Measurements from ENCODE around the gene NAP1L4. TPM values are rescaled to one million over a fixed set of nuclear protein-coding genes. Genes with fewer than 3 reads are reported as not detected.

NAP1L4 gene
- total and polyA plus RNA-seq, 2 experiments from 2014 or later = 68.8 to 121 TPM

DNA sequence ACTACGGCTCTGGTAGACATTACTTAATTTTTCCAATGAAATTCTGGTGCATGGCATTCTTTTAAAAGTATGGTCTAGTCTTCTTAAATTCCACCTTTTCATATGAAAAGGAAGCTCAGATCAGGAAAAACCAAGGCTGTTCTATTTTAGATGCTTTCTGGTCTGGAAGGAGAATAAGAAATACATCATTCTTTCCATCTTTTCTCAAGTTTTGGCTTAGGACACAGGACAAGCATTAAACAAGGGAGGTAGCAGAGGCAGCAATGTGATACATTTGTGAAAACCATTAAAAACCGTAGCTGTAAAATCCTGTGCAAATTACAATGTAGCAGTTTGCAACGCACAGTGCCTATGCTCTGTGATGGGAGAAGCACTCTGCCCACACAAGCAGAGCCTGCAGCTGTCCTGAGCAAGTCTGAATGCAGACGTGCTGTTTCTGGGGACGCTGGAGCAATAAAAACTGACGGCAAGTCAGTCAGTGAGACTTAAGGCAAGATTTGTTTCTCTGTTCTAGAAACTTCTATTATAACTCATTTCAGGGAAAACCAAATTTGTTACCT, 23.7 kb downstream of the NAP1L4 start:
- WGBS, 2 experiments (ENCODE audit: low coverage in 1 of 2, low lambda C conversion rate in 2 of 2, missing lambda C conversion rate in 2 of 2) = 79 to 81% methylated on average over 6 of the region's 6 CpGs
- no peaks in the 10 kb centered on the region for H3K27me3 ChIP-seq (replicated peaks; ENCODE audit: insufficient read depth)
- no peaks in the 10 kb centered on the region for H3F3A ChIP-seq (ENCODE audit: insufficient read depth)
- peaks cover 79% of the 10 kb centered on the region for H3K79me2 ChIP-seq (ENCODE audit: insufficient read depth)
- no peaks in the 10 kb centered on the region for H3K4me1 ChIP-seq (ENCODE audit: insufficient read depth)
- H3K9me3 ChIP-seq (ENCODE audit: low read depth) = no peaks in the 10 kb centered on the region
- H3K9me2 ChIP-seq (ENCODE audit: insufficient read depth) = no peaks in the 10 kb centered on the region
- H3K27ac ChIP-seq = no peak overlapping the region
- H3K36me3 ChIP-seq (ENCODE audit: low read depth) = peaks cover 65% of the 10 kb centered on the region
- no peaks in the 10 kb centered on the region for H4K20me1 ChIP-seq (ENCODE audit: insufficient read depth)
- no peak for TF ChIP-seq EZH2phosphoT487 (IDR thresholded peaks at IDR 0.05; ENCODE audit: insufficient read depth, low read depth)
- no peak for TF ChIP-seq EZH2 (IDR thresholded peaks at IDR 0.05; ENCODE audit: insufficient read depth, poor library complexity, severe bottlenecking)
- DNase-seq = no peak
- H3K4me2 ChIP-seq (ENCODE audit: unreplicated experiment) = no peak overlapping the region
- no peak overlapping the region for H3K4me3 ChIP-seq
- H3K9ac ChIP-seq = no peak overlapping the region
- H2AFZ ChIP-seq = no peak overlapping the region
- in situ Hi-C loops (cut with MboI) = no loop called here

DNA sequence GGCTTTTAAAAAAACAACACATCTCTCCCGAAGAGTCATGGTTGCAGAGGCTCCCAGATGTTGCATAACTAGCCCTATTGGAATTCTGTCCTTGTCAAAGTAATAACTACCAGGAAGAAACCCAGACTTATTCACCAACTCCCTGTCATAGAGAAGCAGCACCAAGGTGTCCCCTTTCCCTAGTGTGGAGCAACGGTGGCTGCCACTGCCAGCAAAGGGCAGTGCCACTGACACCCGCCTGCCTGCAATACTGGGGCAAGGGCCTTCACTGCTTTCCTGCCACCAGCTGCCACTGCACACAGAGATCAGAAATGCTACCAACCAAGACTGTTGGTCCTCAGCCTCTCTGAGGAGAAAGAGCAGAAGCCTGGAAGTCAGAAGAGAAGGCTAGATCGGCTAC, 27.3 kb downstream of the NAP1L4 start:
- H3K27ac ChIP-seq = no peak overlapping the region
- DNase-seq = no peak
- no peaks in the 10 kb centered on the region for H3K9me2 ChIP-seq (ENCODE audit: insufficient read depth)
- H3K4me2 ChIP-seq (ENCODE audit: unreplicated experiment) = no peak overlapping the region
- no peaks in the 10 kb centered on the region for H4K20me1 ChIP-seq (ENCODE audit: insufficient read depth)
- no peak overlapping the region for H3K9ac ChIP-seq
- peaks cover 56% of the 10 kb centered on the region for H3K36me3 ChIP-seq (ENCODE audit: low read depth)
- no peaks in the 10 kb centered on the region for H3F3A ChIP-seq (ENCODE audit: insufficient read depth)
- H3K79me2 ChIP-seq (ENCODE audit: insufficient read depth) = peaks cover 62% of the 10 kb centered on the region
- H3K4me1 ChIP-seq (ENCODE audit: insufficient read depth) = no peaks in the 10 kb centered on the region
- in situ Hi-C loops (cut with MboI) = no loop called here
- 94 to 95% methylated on average over 4 of the region's 4 CpGs for WGBS, 2 experiments (ENCODE audit: low coverage in 1 of 2, low lambda C conversion rate in 2 of 2, missing lambda C conversion rate in 2 of 2)
- TF ChIP-seq EZH2phosphoT487 (IDR thresholded peaks at IDR 0.05; ENCODE audit: insufficient read depth, low read depth) (no peak), EZH2 (IDR thresholded peaks at IDR 0.05; ENCODE audit: insufficient read depth, poor library complexity, severe bottlenecking) (no peak)
- no peak overlapping the region for H3K4me3 ChIP-seq
- no peak overlapping the region for H2AFZ ChIP-seq
- H3K9me3 ChIP-seq (ENCODE audit: low read depth) = no peaks in the 10 kb centered on the region
- H3K27me3 ChIP-seq (replicated peaks; ENCODE audit: insufficient read depth) = no peaks in the 10 kb centered on the region

DNA sequence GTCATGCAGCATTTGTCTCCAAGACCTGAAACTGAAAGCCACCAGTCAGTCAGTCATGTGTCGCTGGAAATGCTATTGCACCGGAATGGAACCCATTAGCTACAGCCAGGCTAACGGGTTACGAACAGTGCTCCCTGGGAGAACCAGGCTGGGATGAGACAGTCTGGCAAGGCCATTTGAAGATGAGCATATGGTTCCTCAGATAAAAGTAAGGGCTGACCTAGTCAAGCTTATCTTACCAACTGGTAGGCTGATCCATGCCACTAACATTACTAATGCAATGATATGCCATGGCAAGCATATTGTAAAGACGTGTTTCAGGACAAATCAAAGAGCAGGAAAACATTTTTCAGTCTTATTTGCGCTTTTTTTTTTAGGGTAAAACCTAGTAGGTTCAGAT, 28.4 kb downstream of the NAP1L4 start:
- no peaks in the 10 kb centered on the region for H3K9me2 ChIP-seq (ENCODE audit: insufficient read depth)
- H3K4me3 ChIP-seq = no peak overlapping the region
- H2AFZ ChIP-seq = no peak overlapping the region
- in situ Hi-C loops (cut with MboI) = no loop called here
- H3K79me2 ChIP-seq (ENCODE audit: insufficient read depth) = peaks cover 62% of the 10 kb centered on the region
- peaks cover 56% of the 10 kb centered on the region for H3K36me3 ChIP-seq (ENCODE audit: low read depth)
- no peak overlapping the region for H3K9ac ChIP-seq
- no peaks in the 10 kb centered on the region for H3K9me3 ChIP-seq (ENCODE audit: low read depth)
- DNase-seq = no peak
- H3K27ac ChIP-seq = no peak overlapping the region
- H3K4me1 ChIP-seq (ENCODE audit: insufficient read depth) = no peaks in the 10 kb centered on the region
- no peaks in the 10 kb centered on the region for H3K27me3 ChIP-seq (replicated peaks; ENCODE audit: insufficient read depth)
- no peaks in the 10 kb centered on the region for H4K20me1 ChIP-seq (ENCODE audit: insufficient read depth)
- no peaks in the 10 kb centered on the region for H3F3A ChIP-seq (ENCODE audit: insufficient read depth)
- TF ChIP-seq EZH2phosphoT487 (IDR thresholded peaks at IDR 0.05; ENCODE audit: insufficient read depth, low read depth) = no peak
- no peak for TF ChIP-seq EZH2 (IDR thresholded peaks at IDR 0.05; ENCODE audit: insufficient read depth, poor library complexity, severe bottlenecking)
- 90% methylated on average over 6 of the region's 6 CpGs for whole genome bisulfite sequencing, 2 experiments (ENCODE audit: low coverage in 1 of 2, low lambda C conversion rate in 2 of 2, missing lambda C conversion rate in 2 of 2)
- no peak overlapping the region for H3K4me2 ChIP-seq (ENCODE audit: unreplicated experiment)

DNA sequence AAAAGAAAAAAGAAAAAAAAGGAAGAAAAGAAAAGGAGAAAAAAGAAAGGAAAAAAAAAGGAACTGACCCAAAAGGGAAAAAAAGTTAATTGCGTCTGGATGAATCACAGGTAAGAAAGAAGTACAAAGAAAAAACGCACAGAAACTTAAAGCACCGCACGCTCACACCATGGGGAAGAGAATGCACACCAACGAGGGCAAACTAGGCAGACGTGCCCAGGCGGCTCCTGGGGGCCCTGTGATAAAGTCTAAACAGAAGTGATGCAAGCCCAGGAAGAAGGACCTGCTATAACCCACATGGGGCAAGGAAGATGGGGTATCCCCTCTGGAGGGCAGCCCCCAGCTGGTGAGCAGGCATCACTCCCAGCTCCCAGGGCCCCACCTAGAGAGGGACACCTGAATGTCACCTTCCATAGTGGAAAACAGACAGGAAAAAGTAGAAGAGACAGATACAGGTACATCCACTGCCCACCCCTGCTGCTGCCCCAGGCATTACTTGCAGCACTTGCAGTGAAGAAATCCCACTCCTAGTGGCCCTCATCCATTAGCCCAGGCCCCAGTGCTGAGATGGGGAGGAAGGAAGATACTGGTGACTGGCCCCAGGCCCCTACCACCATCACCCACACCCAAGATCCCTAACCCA, 28.9 kb downstream of the NAP1L4 start:
- Histone ChIP-seq H3K4me2 (ENCODE audit: unreplicated experiment) (no peak overlapping the region), H3K27ac (no peak overlapping the region), H3K9me2 (ENCODE audit: insufficient read depth) (no peaks in the 10 kb centered on the region), H2AFZ (no peak overlapping the region), H3K9ac (no peak overlapping the region), H3K36me3 (ENCODE audit: low read depth) (peaks cover 56% of the 10 kb centered on the region), H3K4me3 (no peak overlapping the region), H3K9me3 (ENCODE audit: low read depth) (no peaks in the 10 kb centered on the region), H3K4me1 (ENCODE audit: insufficient read depth) (no peaks in the 10 kb centered on the region), H4K20me1 (ENCODE audit: insufficient read depth) (no peaks in the 10 kb centered on the region), H3F3A (ENCODE audit: insufficient read depth) (no peaks in the 10 kb centered on the region), H3K79me2 (ENCODE audit: insufficient read depth) (peaks cover 62% of the 10 kb centered on the region), H3K27me3 (replicated peaks; ENCODE audit: insufficient read depth) (no peaks in the 10 kb centered on the region)
- TF ChIP-seq EZH2phosphoT487 (IDR thresholded peaks at IDR 0.05; ENCODE audit: insufficient read depth, low read depth) (no peak), EZH2 (IDR thresholded peaks at IDR 0.05; ENCODE audit: insufficient read depth, poor library complexity, severe bottlenecking) (no peak)
- in situ Hi-C loops (cut with MboI) = no loop called here
- WGBS, 2 experiments (ENCODE audit: low coverage in 1 of 2, low lambda C conversion rate in 2 of 2, missing lambda C conversion rate in 2 of 2) = 89 to 93% methylated on average over 7 of the region's 7 CpGs
- DNase-seq = no peak
